GM12878 (cell line): ENCODE data around the gene SNX21. TPM values are rescaled to one million over a fixed set of nuclear protein-coding genes. Genes with fewer than 3 reads are reported as not detected.

Experiments
- CBFB ChIP-seq: IDR thresholded peaks from 2 replicates; pipeline ENCODE4 v1.6.1; 2016; ENCODE audit warnings: antibody characterized with exemption, low read depth
- CHD2 ChIP-seq: IDR thresholded peaks from 2 replicates; pipeline ENCODE4 v1.6.1; 2011; ENCODE audit warnings: low read depth, low read length, improper control_type of control experiment, borderline replicate concordance
- NFXL1 ChIP-seq: fragments of 450-650 bp; IDR thresholded peaks from 2 replicates; pipeline ENCODE4 v1.6.1; 2017; ENCODE audit warnings: antibody characterized with exemption, mild to moderate bottlenecking, borderline replicate concordance
- RB1 ChIP-seq: fragments of 450-650 bp; formaldehyde crosslinking; IDR thresholded peaks from 2 replicates; pipeline ENCODE4 v1.6.1; 2017; ENCODE audit warnings: mild to moderate bottlenecking, borderline replicate concordance
- RFX5 ChIP-seq: IDR thresholded peaks from 2 replicates; pipeline ENCODE4 v1.6.1; 2011; ENCODE audit warnings: low read depth, low read length, improper control_type of control experiment
- SMARCA5 ChIP-seq: fragments of 450-650 bp; IDR thresholded peaks from 2 replicates; pipeline ENCODE4 v1.6.1; 2017; ENCODE audit warnings: mild to moderate bottlenecking
- STAT1 ChIP-seq: fragments of 450-650 bp; conservative IDR thresholded peaks from 2 replicates; pipeline ENCODE4 v1.6.1; 2014; ENCODE audit warnings: antibody characterized with exemption, mild to moderate bottlenecking
- STAT3 ChIP-seq: IDR thresholded peaks from 2 replicates; pipeline ENCODE4 v1.6.1; 2011; ENCODE audit warnings: low read depth, low read length, improper control_type of control experiment
- YBX1 ChIP-seq: fragments of 450-650 bp; IDR thresholded peaks from 2 replicates; pipeline ENCODE4 v1.6.1; 2016; ENCODE audit warnings: antibody characterized with exemption
- polyA plus RNA-seq, 11 experiments: library from polyadenylated mRNA; depleted of rRNA in 4 of 11; unstranded in 6 of 11; stranded (reverse) in 5 of 11; fragments of >200 nt; fragmentation: Nextera tagmentation in 4 of 11; fragmentation: Illumina TruSeq in 1 of 11; extraction: Ambion mirVana in 4 of 11; extraction: Trizol in 1 of 11; gene quantifications; 1 replicate in 1 of 11; 2 replicates in 10 of 11; pipeline versions ENCODE4 v1.2.1 to v1.2.3, GENCODE V29; 2011 to 2016; ENCODE audit warnings: inconsistent platforms in 2 of 11, missing spikeins in 2 of 11, low read depth in 1 of 11
- total RNA-seq, 4 experiments: library from RNA; depleted of rRNA in 3 of 4; stranded (reverse); fragments of >200 nt in 3 of 4; fragmentation: Illumina TruSeq in 1 of 4; extraction: Trizol in 1 of 4; gene quantifications; 2 replicates each; pipeline versions ENCODE4 v1.2.1 to v1.2.3, GENCODE V29; 2013 to 2021
- TF ChIP-seq, protein P1 (sequence below): fragments of 450-650 bp; formaldehyde crosslinking; IDR thresholded peaks from 2 replicates; pipeline ENCODE4 v1.5.0; 2022; ENCODE audit warnings: mild to moderate bottlenecking, missing genetic modification characterization
- TF ChIP-seq, protein P2 (sequence below): IDR thresholded peaks from 2 replicates; pipeline ENCODE4 v1.6.1; 2012; ENCODE audit warnings: mild to moderate bottlenecking, low read depth, low read length
- TF ChIP-seq, protein P3 (sequence below), 3 experiments: IDR thresholded peaks in 2 of 3; conservative IDR thresholded peaks in 1 of 3; 2 replicates each; pipeline ENCODE4 v1.5.1; 2011; ENCODE audit warnings: low read depth in 3 of 3, low read length in 3 of 3, mild to moderate bottlenecking in 3 of 3, control low read depth in 2 of 3, moderate library complexity in 2 of 3, inconsistent platforms in 1 of 3, mixed read lengths in 1 of 3; ENCODE audit not compliant: control insufficient read depth in 2 of 3, insufficient read depth in 1 of 3; ENCODE audit errors: extremely low read depth in 1 of 3
- TF ChIP-seq, protein P4 (sequence below): IDR thresholded peaks from 2 replicates; pipeline ENCODE4 v1.6.1; 2011; ENCODE audit warnings: borderline replicate concordance, low read depth, mild to moderate bottlenecking, moderate library complexity, low read length; ENCODE audit not compliant: insufficient read depth, poor library complexity, severe bottlenecking
- TF ChIP-seq, protein P5 (sequence below): fragments of 450-650 bp; IDR thresholded peaks from 2 replicates; pipeline ENCODE4 v1.6.1; 2018; ENCODE audit warnings: borderline replicate concordance, mild to moderate bottlenecking; ENCODE audit not compliant: partially characterized antibody

SNX21 gene
- total and polyA plus RNA-seq, 10 of the 15 experiments (the other 5 are each of a cell fraction or from before 2014, with no cell fraction given) = 0.10 to 1.4 (median 0.57) TPM

DNA sequence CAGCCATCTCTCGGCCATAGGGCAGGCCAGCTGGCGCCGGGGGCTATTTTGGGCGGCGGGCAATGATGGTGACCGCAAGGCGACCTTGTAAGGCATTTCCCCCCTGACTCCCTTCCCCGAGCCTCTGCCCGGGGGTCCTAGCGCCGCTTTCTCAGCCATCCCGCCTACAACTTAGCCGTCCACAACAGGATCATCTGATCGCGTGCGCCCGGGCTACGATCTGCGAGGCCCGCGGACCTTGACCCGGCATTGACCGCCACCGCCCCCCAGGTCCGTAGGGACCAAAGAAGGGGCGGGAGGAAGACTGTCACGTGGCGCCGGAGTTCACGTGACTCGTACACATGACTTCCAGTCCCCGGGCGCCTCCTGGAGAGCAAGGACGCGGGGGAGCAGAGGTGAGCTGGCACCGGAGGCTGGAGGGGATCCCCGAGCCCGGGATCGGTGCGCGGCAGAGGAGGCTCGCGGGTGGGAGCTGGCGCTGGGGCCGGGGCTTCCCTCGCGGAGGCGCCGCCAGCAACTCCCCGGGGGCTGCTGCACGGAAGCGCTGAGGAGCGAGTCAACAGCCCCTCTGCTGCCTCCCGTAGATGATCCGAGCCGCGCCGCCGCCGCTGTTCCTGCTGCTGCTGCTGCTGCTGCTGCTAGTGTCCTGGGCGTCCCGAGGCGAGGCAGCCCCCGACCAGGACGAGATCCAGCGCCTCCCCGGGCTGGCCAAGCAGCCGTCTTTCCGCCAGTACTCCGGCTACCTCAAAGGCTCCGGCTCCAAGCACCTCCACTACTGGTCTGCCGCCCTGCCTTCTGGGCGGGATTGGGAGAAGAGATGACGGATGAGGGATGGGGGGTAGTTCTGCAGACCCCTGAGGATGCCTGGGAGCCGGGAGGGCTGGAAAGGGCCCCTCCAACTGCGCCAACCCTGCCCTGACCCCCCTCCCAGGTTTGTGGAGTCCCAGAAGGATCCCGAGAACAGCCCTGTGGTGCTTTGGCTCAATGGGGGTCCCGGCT, 57.7 kb downstream of the SNX21 start, which contains the start of the genes CTSA and NEURL2 (continued):
- TF ChIP-seq, protein P1, sequence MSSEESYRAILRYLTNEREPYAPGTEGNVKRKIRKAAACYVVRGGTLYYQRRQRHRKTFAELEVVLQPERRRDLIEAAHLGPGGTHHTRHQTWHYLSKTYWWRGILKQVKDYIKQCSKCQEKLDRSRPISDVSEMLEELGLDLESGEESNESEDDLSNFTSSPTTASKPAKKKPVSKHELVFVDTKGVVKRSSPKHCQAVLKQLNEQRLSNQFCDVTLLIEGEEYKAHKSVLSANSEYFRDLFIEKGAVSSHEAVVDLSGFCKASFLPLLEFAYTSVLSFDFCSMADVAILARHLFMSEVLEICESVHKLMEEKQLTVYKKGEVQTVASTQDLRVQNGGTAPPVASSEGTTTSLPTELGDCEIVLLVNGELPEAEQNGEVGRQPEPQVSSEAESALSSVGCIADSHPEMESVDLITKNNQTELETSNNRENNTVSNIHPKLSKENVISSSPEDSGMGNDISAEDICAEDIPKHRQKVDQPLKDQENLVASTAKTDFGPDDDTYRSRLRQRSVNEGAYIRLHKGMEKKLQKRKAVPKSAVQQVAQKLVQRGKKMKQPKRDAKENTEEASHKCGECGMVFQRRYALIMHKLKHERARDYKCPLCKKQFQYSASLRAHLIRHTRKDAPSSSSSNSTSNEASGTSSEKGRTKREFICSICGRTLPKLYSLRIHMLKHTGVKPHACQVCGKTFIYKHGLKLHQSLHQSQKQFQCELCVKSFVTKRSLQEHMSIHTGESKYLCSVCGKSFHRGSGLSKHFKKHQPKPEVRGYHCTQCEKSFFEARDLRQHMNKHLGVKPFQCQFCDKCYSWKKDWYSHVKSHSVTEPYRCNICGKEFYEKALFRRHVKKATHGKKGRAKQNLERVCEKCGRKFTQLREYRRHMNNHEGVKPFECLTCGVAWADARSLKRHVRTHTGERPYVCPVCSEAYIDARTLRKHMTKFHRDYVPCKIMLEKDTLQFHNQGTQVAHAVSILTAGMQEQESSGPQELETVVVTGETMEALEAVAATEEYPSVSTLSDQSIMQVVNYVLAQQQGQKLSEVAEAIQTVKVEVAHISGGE (CRISPR knock-in tag) = no peak
- TF ChIP-seq, protein P2, sequence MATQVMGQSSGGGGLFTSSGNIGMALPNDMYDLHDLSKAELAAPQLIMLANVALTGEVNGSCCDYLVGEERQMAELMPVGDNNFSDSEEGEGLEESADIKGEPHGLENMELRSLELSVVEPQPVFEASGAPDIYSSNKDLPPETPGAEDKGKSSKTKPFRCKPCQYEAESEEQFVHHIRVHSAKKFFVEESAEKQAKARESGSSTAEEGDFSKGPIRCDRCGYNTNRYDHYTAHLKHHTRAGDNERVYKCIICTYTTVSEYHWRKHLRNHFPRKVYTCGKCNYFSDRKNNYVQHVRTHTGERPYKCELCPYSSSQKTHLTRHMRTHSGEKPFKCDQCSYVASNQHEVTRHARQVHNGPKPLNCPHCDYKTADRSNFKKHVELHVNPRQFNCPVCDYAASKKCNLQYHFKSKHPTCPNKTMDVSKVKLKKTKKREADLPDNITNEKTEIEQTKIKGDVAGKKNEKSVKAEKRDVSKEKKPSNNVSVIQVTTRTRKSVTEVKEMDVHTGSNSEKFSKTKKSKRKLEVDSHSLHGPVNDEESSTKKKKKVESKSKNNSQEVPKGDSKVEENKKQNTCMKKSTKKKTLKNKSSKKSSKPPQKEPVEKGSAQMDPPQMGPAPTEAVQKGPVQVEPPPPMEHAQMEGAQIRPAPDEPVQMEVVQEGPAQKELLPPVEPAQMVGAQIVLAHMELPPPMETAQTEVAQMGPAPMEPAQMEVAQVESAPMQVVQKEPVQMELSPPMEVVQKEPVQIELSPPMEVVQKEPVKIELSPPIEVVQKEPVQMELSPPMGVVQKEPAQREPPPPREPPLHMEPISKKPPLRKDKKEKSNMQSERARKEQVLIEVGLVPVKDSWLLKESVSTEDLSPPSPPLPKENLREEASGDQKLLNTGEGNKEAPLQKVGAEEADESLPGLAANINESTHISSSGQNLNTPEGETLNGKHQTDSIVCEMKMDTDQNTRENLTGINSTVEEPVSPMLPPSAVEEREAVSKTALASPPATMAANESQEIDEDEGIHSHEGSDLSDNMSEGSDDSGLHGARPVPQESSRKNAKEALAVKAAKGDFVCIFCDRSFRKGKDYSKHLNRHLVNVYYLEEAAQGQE = no peak
- TF ChIP-seq, protein P3, sequence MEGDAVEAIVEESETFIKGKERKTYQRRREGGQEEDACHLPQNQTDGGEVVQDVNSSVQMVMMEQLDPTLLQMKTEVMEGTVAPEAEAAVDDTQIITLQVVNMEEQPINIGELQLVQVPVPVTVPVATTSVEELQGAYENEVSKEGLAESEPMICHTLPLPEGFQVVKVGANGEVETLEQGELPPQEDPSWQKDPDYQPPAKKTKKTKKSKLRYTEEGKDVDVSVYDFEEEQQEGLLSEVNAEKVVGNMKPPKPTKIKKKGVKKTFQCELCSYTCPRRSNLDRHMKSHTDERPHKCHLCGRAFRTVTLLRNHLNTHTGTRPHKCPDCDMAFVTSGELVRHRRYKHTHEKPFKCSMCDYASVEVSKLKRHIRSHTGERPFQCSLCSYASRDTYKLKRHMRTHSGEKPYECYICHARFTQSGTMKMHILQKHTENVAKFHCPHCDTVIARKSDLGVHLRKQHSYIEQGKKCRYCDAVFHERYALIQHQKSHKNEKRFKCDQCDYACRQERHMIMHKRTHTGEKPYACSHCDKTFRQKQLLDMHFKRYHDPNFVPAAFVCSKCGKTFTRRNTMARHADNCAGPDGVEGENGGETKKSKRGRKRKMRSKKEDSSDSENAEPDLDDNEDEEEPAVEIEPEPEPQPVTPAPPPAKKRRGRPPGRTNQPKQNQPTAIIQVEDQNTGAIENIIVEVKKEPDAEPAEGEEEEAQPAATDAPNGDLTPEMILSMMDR (IDR thresholded peaks at IDR 0.05 in 2 of 3, conservative IDR thresholded peaks at IDR 0.05 in 1 of 3; ENCODE audit: control insufficient read depth in 2 of 3, extremely low read depth in 1 of 3, insufficient read depth in 1 of 3, low read depth in 3 of 3, low read length in 3 of 3) = peak in 1 of 3 experiments; percentile 26; a peak in 1 of 6 replicates
- TF ChIP-seq, protein P4, sequence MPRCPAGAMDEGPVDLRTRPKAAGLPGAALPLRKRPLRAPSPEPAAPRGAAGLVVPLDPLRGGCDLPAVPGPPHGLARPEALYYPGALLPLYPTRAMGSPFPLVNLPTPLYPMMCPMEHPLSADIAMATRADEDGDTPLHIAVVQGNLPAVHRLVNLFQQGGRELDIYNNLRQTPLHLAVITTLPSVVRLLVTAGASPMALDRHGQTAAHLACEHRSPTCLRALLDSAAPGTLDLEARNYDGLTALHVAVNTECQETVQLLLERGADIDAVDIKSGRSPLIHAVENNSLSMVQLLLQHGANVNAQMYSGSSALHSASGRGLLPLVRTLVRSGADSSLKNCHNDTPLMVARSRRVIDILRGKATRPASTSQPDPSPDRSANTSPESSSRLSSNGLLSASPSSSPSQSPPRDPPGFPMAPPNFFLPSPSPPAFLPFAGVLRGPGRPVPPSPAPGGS = no peak
- TF ChIP-seq, protein P5, sequence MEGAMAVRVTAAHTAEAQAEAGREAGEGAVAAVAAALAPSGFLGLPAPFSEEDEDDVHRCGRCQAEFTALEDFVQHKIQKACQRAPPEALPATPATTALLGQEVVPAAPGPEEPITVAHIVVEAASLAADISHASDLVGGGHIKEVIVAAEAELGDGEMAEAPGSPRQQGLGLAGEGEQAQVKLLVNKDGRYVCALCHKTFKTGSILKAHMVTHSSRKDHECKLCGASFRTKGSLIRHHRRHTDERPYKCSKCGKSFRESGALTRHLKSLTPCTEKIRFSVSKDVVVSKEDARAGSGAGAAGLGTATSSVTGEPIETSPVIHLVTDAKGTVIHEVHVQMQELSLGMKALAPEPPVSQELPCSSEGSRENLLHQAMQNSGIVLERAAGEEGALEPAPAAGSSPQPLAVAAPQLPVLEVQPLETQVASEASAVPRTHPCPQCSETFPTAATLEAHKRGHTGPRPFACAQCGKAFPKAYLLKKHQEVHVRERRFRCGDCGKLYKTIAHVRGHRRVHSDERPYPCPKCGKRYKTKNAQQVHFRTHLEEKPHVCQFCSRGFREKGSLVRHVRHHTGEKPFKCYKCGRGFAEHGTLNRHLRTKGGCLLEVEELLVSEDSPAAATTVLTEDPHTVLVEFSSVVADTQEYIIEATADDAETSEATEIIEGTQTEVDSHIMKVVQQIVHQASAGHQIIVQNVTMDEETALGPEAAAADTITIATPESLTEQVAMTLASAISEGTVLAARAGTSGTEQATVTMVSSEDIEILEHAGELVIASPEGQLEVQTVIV = peak; percentile 66
- TF ChIP-seq SMARCA5 (peak; percentile 25; the same call in 1 of the 2 replicates), STAT1 (peak; percentile 86), CHD2 (peak; percentile 84), RFX5 (no peak), YBX1 (no peak), STAT3 (no peak), RB1 (peak; percentile 93; the same call in 1 of the 2 replicates), NFXL1 (no peak), CBFB (peak; percentile 89)
